Vagina (tissue), 2 donors: Measurements from ENCODE around the gene DMD.

Experiments
- POLR2A ChIP-seq, 2 donors: fragments of 450-650 bp; IDR thresholded peaks; one replicate each; pipeline ENCODE4 v1.6.1; 2017; ENCODE audit warnings: antibody characterized with exemption in 2 of 2, mild to moderate bottlenecking in 2 of 2, moderate library complexity in 2 of 2
- POLR2AphosphoS5 ChIP-seq, 2 donors: sonication (generic); formaldehyde crosslinking; IDR thresholded peaks; one replicate each; pipeline ENCODE4 v1.9.0; 2017; ENCODE audit warnings: antibody characterized with exemption in 2 of 2, mild to moderate bottlenecking in 2 of 2, low read depth in 1 of 2; ENCODE audit not compliant: insufficient read depth in 1 of 2
- TF ChIP-seq, protein P1 (sequence below), 3 experiments: fragments of 450-650 bp in 2 of 3; fragments of 200-600 bp in 1 of 3; sonication (generic) in 1 of 3; IDR thresholded peaks; one replicate each; pipeline ENCODE4 v1.5.1; 2017 to 2019; ENCODE audit warnings: antibody characterized with exemption in 3 of 3, mild to moderate bottlenecking in 2 of 3, moderate library complexity in 2 of 3

DNA sequence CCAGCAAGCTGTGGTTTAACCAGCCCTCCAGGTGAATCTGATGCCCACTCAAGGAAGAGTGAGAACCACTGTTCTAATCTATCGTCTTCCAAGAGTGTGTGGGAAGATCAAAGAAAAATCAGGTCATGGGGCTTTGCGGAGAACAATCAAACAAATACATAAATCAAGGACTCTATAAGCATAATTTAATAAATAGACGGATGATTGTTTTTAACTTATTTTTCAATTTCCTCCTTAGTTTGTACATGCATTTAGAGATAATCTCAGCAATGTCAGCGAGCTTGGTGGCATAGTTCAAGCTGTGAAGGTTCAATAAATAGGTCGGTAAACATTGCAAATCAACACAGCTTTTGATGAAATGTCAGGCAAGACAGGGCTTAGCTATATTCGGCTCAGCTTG lies 84.9 kb downstream of the DMD start:
- TF ChIP-seq, protein P1, sequence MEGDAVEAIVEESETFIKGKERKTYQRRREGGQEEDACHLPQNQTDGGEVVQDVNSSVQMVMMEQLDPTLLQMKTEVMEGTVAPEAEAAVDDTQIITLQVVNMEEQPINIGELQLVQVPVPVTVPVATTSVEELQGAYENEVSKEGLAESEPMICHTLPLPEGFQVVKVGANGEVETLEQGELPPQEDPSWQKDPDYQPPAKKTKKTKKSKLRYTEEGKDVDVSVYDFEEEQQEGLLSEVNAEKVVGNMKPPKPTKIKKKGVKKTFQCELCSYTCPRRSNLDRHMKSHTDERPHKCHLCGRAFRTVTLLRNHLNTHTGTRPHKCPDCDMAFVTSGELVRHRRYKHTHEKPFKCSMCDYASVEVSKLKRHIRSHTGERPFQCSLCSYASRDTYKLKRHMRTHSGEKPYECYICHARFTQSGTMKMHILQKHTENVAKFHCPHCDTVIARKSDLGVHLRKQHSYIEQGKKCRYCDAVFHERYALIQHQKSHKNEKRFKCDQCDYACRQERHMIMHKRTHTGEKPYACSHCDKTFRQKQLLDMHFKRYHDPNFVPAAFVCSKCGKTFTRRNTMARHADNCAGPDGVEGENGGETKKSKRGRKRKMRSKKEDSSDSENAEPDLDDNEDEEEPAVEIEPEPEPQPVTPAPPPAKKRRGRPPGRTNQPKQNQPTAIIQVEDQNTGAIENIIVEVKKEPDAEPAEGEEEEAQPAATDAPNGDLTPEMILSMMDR (IDR thresholded peaks at IDR 0.05): no peak
- TF ChIP-seq POLR2AphosphoS5 (IDR thresholded peaks at IDR 0.05; ENCODE audit: insufficient read depth in 1 of 2, low read depth in 1 of 2) (no peak), POLR2A (IDR thresholded peaks at IDR 0.05) (no peak)
